ENCODE measurements around the gene RFFL. TPM values are rescaled to one million over a fixed set of nuclear protein-coding genes. Genes with fewer than 3 reads are reported as not detected.

The RFFL gene
- total and polyA plus RNA-seq, 9 of the 15 experiments (the other 6 are each of a cell fraction or from before 2014, with no cell fraction given), result 3.4 to 18.1 (median 12.8) TPM

GRCh38 chr17:34980353-34980680 is 83.2 kb downstream of the RFFL start, which contains the start of gene LIG3 (continued):
- TF ChIP-seq HEY1 (CRISPR knock-in tag; IDR thresholded peaks at IDR 0.05; ENCODE audit: borderline replicate concordance) (no peak), U2AF2 (optimal IDR thresholded peaks at IDR 0.05; ENCODE audit: low read depth, low read length) (no peak), MXI1 (IDR thresholded peaks at IDR 0.05; ENCODE audit: low read depth, low read length) (peak; percentile 98), ID3 (CRISPR knock-in tag; IDR thresholded peaks at IDR 0.05) (no peak), ID3 (tag; IDR thresholded peaks at IDR 0.05) (no peak), PTTG1 (tag; IDR thresholded peaks at IDR 0.05; ENCODE audit: low read depth) (no peak), CCAR2 (IDR thresholded peaks at IDR 0.05; ENCODE audit: low read depth, low read length) (no peak), ARID2 (IDR thresholded peaks at IDR 0.05) (no peak), CREM (IDR thresholded peaks at IDR 0.05; ENCODE audit: low read depth) (peak; percentile 51; the same call in 1 of the 2 replicates), SMARCA4 (IDR thresholded peaks at IDR 0.05) (no peak), RHOXF2B (CRISPR knock-in tag; conservative IDR thresholded peaks at IDR 0.05) (no peak), ZNF324 (CRISPR knock-in tag; IDR thresholded peaks at IDR 0.05) (no peak), TBL1XR1 (IDR thresholded peaks at IDR 0.05; ENCODE audit: low read length in 2 of 2) (no peak), POLR2G (IDR thresholded peaks at IDR 0.05; ENCODE audit: low read depth, low read length) (no peak), ZZZ3 (IDR thresholded peaks at IDR 0.05) (no peak), EP300 (IDR thresholded peaks at IDR 0.05; ENCODE audit: low read length) (peak; percentile 25), ZSCAN32 (CRISPR knock-in tag; IDR thresholded peaks at IDR 0.05) (no peak), FOSL1 (tag; conservative IDR thresholded peaks at IDR 0.05) (no peak), MXD1 (CRISPR knock-in tag; IDR thresholded peaks at IDR 0.05; ENCODE audit: borderline replicate concordance, poor library complexity, severe bottlenecking) (peak; percentile 95), HMBOX1 (IDR thresholded peaks at IDR 0.05) (no peak), THAP12 (CRISPR knock-in tag; IDR thresholded peaks at IDR 0.05) (peak; percentile 64; the same call in 1 of the 2 replicates), SPI1 (IDR thresholded peaks at IDR 0.05; ENCODE audit: borderline replicate concordance, low read depth, low read length) (no peak), HINFP (tag; conservative IDR thresholded peaks at IDR 0.05; ENCODE audit: low read depth) (no peak), DACH1 (IDR thresholded peaks at IDR 0.05; ENCODE audit: partially characterized antibody) (no peak)

Measured in K562 (cell line).